Measurements from ENCODE around the gene OGFOD2. TPM values are rescaled to one million over a fixed set of nuclear protein-coding genes. Genes with fewer than 3 reads are reported as not detected.

The OGFOD2 gene
- total RNA-seq, 1 experiment from 2014 or later, result 35.6 TPM

GRCh38 chr12:122964439-122965257, 10.4 kb upstream of the OGFOD2 start:
- TF ChIP-seq EZH2 (IDR thresholded peaks at IDR 0.05; ENCODE audit: low read length, unreplicated experiment) (no peak), CTCF (conservative IDR thresholded peaks at IDR 0.05; ENCODE audit: low read depth, low read length) (no peak), EZH2phosphoT487 (IDR thresholded peaks at IDR 0.05; ENCODE audit: borderline replicate concordance, low read length) (no peak)
- no TSS peak for BruUV-seq (replicated peaks)
- ChIA-PET POLR2A (ENCODE audit: unreplicated experiment) (no interaction called here), CTCF (no interaction called here)
- Histone ChIP-seq H2AFZ (ENCODE audit: low read length) (no peak overlapping the region), H3K4me3 (ENCODE audit: low read length) (peak overlapping the region; percentile 99), H4K20me1 (ENCODE audit: low read length) (no peaks in the 10 kb centered on the region), H3K9me3 (ENCODE audit: low read length) (no peaks in the 10 kb centered on the region), H3K4me2 (ENCODE audit: low read length) (peak overlapping the region; percentile 91), H3K27me3 (ENCODE audit: low read length) (no peaks in the 10 kb centered on the region), H3K36me3 (ENCODE audit: low read depth, low read length) (no peaks in the 10 kb centered on the region), H3K4me1 (ENCODE audit: insufficient read depth, low read length) (peaks cover 22% of the 10 kb centered on the region), H3K9ac (ENCODE audit: low read length) (no peak overlapping the region; the same call in 1 of the 2 replicates), H3K27ac (ENCODE audit: low read length) (no peak overlapping the region), H3K79me2 (ENCODE audit: low read length) (peaks cover 35% of the 10 kb centered on the region), H3K9me2 (replicated peaks; ENCODE audit: low read length) (no peaks in the 10 kb centered on the region), H3F3A (ENCODE audit: low read length, unreplicated experiment) (no peaks in the 10 kb centered on the region)
- ATAC-seq (no peak), DNase-seq (no peak)
- intact Hi-C loops (cut with micrococcal nuclease), result no loop called here

GRCh38 chr12:122965321-122965751, 9.7 kb upstream of the OGFOD2 start:
- Histone ChIP-seq H3K4me3 (ENCODE audit: low read length) (peak overlapping the region; percentile 99), H3K36me3 (ENCODE audit: low read depth, low read length) (no peaks in the 10 kb centered on the region), H3F3A (ENCODE audit: low read length, unreplicated experiment) (no peaks in the 10 kb centered on the region), H3K4me1 (ENCODE audit: insufficient read depth, low read length) (peaks cover 22% of the 10 kb centered on the region), H3K9me2 (replicated peaks; ENCODE audit: low read length) (no peaks in the 10 kb centered on the region), H4K20me1 (ENCODE audit: low read length) (no peaks in the 10 kb centered on the region), H2AFZ (ENCODE audit: low read length) (peak overlapping the region; percentile 87; the same call in 1 of the 2 replicates), H3K9ac (ENCODE audit: low read length) (peak overlapping the region; percentile 72), H3K27me3 (ENCODE audit: low read length) (no peaks in the 10 kb centered on the region), H3K9me3 (ENCODE audit: low read length) (no peaks in the 10 kb centered on the region), H3K4me2 (ENCODE audit: low read length) (peak overlapping the region; percentile 91), H3K79me2 (ENCODE audit: low read length) (peaks cover 35% of the 10 kb centered on the region), H3K27ac (ENCODE audit: low read length) (no peak overlapping the region)
- TF ChIP-seq EZH2 (IDR thresholded peaks at IDR 0.05; ENCODE audit: low read length, unreplicated experiment) (no peak), CTCF (conservative IDR thresholded peaks at IDR 0.05; ENCODE audit: low read depth, low read length) (no peak), EZH2phosphoT487 (IDR thresholded peaks at IDR 0.05; ENCODE audit: borderline replicate concordance, low read length) (no peak)
- CTCF ChIA-PET, result no interaction called here
- no TSS peak for BruUV-seq (replicated peaks)
- DNase-seq (no peak), ATAC-seq (0 out of 2 replicates have a peak, but pooled peaks have one; percentile 1)
- POLR2A ChIA-PET (ENCODE audit: unreplicated experiment), result no interaction called here
- intact Hi-C loops (cut with micrococcal nuclease), result no loop called here
